Suprapubic skin (tissue), 3 donors: Measurements from ENCODE around the gene ENAH.

Experiments
- EP300 ChIP-seq: sonication (generic); formaldehyde crosslinking; IDR thresholded peaks from one replicate; pipeline ENCODE4 v1.6.1; 2017; ENCODE audit warnings: antibody characterized with exemption
- POLR2A ChIP-seq, 2 donors: fragments of 450-650 bp; IDR thresholded peaks; one replicate each; pipeline ENCODE4 v1.6.1; 2017; ENCODE audit warnings: antibody characterized with exemption in 2 of 2, mild to moderate bottlenecking in 2 of 2, moderate library complexity in 2 of 2
- TF ChIP-seq, protein P1 (sequence below), 2 donors: fragments of 200-600 bp in 1 of 2; fragments of 450-650 bp in 1 of 2; sonication (generic) in 1 of 2; IDR thresholded peaks; one replicate each; pipeline ENCODE4 v1.5.1; 2016 to 2019; ENCODE audit warnings: antibody characterized with exemption in 2 of 2, mild to moderate bottlenecking in 1 of 2, moderate library complexity in 1 of 2

DNA sequence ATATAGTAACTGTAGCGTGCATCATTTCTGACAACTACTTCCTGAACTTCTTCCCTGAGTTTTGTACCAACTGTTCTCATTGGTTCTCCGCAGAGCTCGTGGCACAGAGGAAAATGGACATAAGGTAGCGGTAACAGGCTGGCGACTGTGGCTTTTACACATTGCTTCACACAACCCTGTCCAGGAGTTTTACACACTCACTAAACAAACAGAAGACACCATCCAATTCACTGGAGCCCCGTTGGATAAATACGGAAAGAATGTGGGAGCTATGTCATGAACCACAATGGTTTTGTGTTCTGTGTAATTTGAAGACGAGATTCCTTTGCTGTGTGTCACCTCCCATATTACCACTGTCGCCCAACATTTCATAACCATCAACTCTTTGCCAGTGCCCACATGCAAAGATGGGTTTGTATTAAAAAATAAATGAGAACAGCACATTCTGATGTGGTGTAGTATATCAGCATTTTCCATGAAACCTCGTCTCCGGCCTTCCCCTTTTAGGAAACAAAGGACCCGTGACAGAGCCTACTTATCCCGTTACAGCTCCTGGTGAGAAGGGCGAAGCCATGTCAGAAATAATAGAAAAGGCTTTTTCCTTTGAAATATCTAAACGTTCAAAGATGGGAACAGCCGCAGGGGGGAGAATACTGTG is 47.4 kb upstream of the ENAH start:
- TF ChIP-seq, protein P1, sequence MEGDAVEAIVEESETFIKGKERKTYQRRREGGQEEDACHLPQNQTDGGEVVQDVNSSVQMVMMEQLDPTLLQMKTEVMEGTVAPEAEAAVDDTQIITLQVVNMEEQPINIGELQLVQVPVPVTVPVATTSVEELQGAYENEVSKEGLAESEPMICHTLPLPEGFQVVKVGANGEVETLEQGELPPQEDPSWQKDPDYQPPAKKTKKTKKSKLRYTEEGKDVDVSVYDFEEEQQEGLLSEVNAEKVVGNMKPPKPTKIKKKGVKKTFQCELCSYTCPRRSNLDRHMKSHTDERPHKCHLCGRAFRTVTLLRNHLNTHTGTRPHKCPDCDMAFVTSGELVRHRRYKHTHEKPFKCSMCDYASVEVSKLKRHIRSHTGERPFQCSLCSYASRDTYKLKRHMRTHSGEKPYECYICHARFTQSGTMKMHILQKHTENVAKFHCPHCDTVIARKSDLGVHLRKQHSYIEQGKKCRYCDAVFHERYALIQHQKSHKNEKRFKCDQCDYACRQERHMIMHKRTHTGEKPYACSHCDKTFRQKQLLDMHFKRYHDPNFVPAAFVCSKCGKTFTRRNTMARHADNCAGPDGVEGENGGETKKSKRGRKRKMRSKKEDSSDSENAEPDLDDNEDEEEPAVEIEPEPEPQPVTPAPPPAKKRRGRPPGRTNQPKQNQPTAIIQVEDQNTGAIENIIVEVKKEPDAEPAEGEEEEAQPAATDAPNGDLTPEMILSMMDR (IDR thresholded peaks at IDR 0.05), result no peak
- TF ChIP-seq POLR2A (IDR thresholded peaks at IDR 0.05) (no peak), EP300 (no peak)
